Upper lobe of left lung (tissue), 6 donors: Measurements from ENCODE around the gene CELA1. TPM values are rescaled to one million over a fixed set of nuclear protein-coding genes. Genes with fewer than 3 reads are reported as not detected.

Experiments
- ATAC-seq, 2 donors: fragments of 200-7000 bp; cut with Tn5 transposase; one replicate each; pipeline ENCODE4 v1.9.1; 2022; ENCODE audit warnings: mild to moderate bottlenecking in 2 of 2, moderate library complexity in 2 of 2; ENCODE audit not compliant: low FRiP score in 2 of 2
- DNase-seq, 2 donors: peaks; one replicate each; pipeline ENCODE4 v3.0.0-alpha.2; 2019 to 2020
- H3K27ac ChIP-seq, 4 donors: fragments of 200-600 bp; sonication (generic); one replicate each; pipeline ENCODE4 v1.5.1; 2016 to 2019
- H3K27me3 ChIP-seq, 4 donors: fragments of 200-600 bp; sonication (generic); one replicate each; pipeline ENCODE4 v1.5.1; 2017 to 2019
- H3K36me3 ChIP-seq, 4 donors: fragments of 200-600 bp; sonication (generic); one replicate each; pipeline ENCODE4 v1.5.1; 2016 to 2019
- H3K4me1 ChIP-seq, 4 donors: fragments of 200-600 bp; sonication (generic); one replicate each; pipeline ENCODE4 v1.5.1; 2018 to 2019
- H3K4me3 ChIP-seq, 4 donors: fragments of 200-600 bp; sonication (generic); one replicate each; pipeline ENCODE4 v1.5.1; 2017 to 2019; ENCODE audit warnings: mild to moderate bottlenecking in 2 of 4, moderate library complexity in 1 of 4
- H3K9me3 ChIP-seq, 4 donors: fragments of 200-600 bp; sonication (generic); one replicate each; pipeline ENCODE4 v1.5.1; 2018 to 2019
- EP300 ChIP-seq, 4 donors: sonication (generic); formaldehyde crosslinking; IDR thresholded peaks; one replicate each; pipeline ENCODE4 v1.5.1; 2017; ENCODE audit warnings: antibody characterized with exemption in 4 of 4, control low read depth in 2 of 4
- POLR2A ChIP-seq, 4 donors: fragments of 450-650 bp; IDR thresholded peaks; one replicate each; pipeline ENCODE4 v1.5.1; 2016 to 2017; ENCODE audit warnings: antibody characterized with exemption in 4 of 4, mild to moderate bottlenecking in 2 of 4
- POLR2AphosphoS5 ChIP-seq, 2 donors: sonication (generic); formaldehyde crosslinking; IDR thresholded peaks; one replicate each; pipeline ENCODE4 v1.5.1; 2017; ENCODE audit warnings: antibody characterized with exemption in 2 of 2
- WGBS, 2 donors: methylation state at CpG; one replicate each; pipeline ENCODE4 v1.1.5; 2017 to 2018; 5-methylcytosine and 5-hydroxymethylcytosine counted together
- total RNA-seq, 6 donors: library from RNA; depleted of rRNA in 4 of 6; stranded (reverse); fragments of >200 nt in 4 of 6; gene quantifications; one replicate each; pipeline versions ENCODE4 v1.1.0 to v1.2.1, GENCODE V29; 2016 to 2021
- TF ChIP-seq, protein P1 (sequence below), 6 experiments: fragments of 450-650 bp in 4 of 6; fragments of 200-600 bp in 2 of 6; sonication (generic) in 2 of 6; IDR thresholded peaks; one replicate each; pipeline ENCODE4 v1.5.1; 2016 to 2019; ENCODE audit warnings: antibody characterized with exemption in 6 of 6
- donor health status: DM: no; HTN: no; CAD: no; lungs with moderate emphysema.
- donor health status: DM: no; HTN: yes; CAD: no; lungs with severe emphysema.

The CELA1 gene
- total RNA-seq, 6 donors from 2014 or later: not detected

DNA sequence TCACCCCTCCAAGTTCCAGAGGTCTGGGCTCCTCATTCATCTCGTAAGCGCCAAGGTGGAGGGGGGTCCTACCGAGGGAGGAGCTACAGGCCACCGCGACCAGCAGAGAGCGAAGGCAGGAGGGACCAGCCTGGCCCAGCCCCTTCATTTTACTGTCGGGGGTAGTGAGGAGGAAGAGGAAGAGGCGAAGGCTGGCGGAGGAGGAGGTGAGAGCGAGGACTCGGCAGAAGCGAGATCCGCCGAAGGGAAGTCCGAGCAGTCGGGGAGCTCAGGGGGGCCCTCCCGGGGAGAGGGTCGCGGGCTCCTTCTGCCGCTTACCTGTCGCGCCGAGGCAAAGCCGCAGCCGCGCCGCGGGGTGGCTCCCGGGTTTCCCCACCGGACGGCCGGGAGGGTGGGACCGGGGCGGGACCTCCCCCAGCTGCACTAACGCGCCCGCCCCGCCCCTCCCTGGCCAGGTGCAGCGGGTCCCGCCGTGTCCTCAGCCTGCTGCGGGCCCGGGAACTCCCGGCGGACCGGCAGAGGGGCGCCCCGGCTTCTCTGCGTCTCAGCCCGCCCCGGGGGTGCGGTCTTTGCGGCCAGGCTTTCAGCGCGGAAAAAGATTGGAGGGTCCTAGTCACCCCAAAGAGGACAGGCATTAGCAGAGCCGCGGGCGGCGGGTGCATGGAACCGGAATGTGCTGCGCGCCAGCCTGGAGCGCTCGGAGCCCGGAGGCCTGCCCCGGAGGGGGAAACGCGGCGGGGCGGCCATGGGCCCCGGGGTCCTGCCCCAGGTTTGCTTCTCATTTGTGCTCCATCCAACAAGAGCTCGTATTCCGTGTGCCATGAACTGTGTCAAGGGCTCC is 45.0 kb upstream of the CELA1 start, which contains the start of gene GALNT6:
Gene GALNT6 (minus strand): TSS at position 124 of the 841 bp plus-strand sequence. CDS start 11,625 bp downstream, outside the sequence.
- TF ChIP-seq POLR2A (IDR thresholded peaks at IDR 0.05): peak in 1 of 4 donors; percentile 10
- no peak for TF ChIP-seq POLR2AphosphoS5 (IDR thresholded peaks at IDR 0.05)
- TF ChIP-seq EP300 (IDR thresholded peaks at IDR 0.05): no peak
- TF ChIP-seq, protein P1, sequence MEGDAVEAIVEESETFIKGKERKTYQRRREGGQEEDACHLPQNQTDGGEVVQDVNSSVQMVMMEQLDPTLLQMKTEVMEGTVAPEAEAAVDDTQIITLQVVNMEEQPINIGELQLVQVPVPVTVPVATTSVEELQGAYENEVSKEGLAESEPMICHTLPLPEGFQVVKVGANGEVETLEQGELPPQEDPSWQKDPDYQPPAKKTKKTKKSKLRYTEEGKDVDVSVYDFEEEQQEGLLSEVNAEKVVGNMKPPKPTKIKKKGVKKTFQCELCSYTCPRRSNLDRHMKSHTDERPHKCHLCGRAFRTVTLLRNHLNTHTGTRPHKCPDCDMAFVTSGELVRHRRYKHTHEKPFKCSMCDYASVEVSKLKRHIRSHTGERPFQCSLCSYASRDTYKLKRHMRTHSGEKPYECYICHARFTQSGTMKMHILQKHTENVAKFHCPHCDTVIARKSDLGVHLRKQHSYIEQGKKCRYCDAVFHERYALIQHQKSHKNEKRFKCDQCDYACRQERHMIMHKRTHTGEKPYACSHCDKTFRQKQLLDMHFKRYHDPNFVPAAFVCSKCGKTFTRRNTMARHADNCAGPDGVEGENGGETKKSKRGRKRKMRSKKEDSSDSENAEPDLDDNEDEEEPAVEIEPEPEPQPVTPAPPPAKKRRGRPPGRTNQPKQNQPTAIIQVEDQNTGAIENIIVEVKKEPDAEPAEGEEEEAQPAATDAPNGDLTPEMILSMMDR (IDR thresholded peaks at IDR 0.05): no peak
- H3K27me3 ChIP-seq: peaks cover 0 to 9% (median 3%) of the 10 kb centered on the region in 4 donors
- DNase-seq (peak; percentile 69 to 92), ATAC-seq (peak; percentile 25 to 64)
- peak within 1 kb of the TSS; percentile 36 to 59 (median 56) for H3K4me3 ChIP-seq
- peaks cover 12 to 27% (median 16%) of the 10 kb centered on the region in 4 donors for H3K4me1 ChIP-seq
- H3K9me3 ChIP-seq: no peaks in the 10 kb centered on the region
- no peaks in the 10 kb centered on the region for H3K36me3 ChIP-seq
- WGBS, 2 donors: 0 to 1% methylated on average over 19 to 52 of the region's 73 CpGs
- peak within 1 kb of the TSS; percentile 5 to 82 (median 68) for H3K27ac ChIP-seq

DNA sequence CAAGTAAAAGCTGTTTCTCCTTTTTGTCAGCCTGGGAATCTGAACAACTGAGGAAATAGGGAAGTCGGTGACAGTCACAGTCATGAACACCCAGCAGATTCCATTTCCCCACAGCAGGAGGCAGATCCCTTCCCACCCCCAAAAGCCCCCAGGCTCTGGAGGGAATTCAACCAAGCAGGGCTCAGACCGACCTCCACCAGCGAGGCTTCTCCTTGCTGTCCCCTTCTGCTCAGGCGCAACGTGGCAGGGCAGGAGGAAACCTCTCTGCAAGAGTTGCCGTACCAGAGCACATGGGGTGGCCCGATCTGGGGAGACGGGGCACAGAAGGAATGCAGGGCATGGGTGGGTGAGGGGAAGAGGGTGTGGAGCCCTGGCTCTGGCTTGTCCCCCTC is 44.4 kb upstream of the CELA1 start:
- H3K27ac ChIP-seq: peak overlapping the region; percentile 5 to 82 (median 68)

DNA sequence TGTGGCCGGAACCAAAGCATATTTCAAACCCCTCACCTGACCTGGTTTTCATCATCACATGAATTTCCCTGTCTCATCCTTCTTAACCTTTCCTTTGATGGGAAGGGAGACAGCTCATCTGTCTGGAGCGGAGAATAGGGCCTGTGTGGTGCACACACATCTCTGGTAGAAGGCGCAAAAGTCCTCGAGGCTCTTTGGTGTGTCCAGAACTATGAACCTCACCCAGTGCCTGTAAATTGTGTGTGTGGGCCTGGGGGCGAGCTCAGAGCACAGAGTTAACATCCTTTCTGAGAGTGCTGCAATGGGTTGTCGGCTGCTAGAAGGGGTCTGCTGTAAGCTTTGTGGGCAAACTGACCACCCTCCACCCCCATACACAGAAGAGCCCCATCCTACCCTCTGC is 44.0 kb upstream of the CELA1 start:
- WGBS, 2 donors: 78 to 88% methylated on average over 6 of the region's 6 CpGs
- Histone ChIP-seq H3K9me3 (no peaks in the 10 kb centered on the region), H3K27ac (peak overlapping the region in 1 of 4 donors; percentile 80), H3K4me1 (peaks cover 12 to 24% (median 16%) of the 10 kb centered on the region in 4 donors), H3K27me3 (peaks cover 0 to 9% (median 3%) of the 10 kb centered on the region in 4 donors), H3K36me3 (no peaks in the 10 kb centered on the region), H3K4me3 (peak overlapping the region in 1 of 4 donors; percentile 59)
- ATAC-seq: no peak
- TF ChIP-seq, protein P1 (IDR thresholded peaks at IDR 0.05): no peak
- TF ChIP-seq POLR2A (IDR thresholded peaks at IDR 0.05) (no peak), POLR2AphosphoS5 (IDR thresholded peaks at IDR 0.05) (no peak), EP300 (IDR thresholded peaks at IDR 0.05) (no peak)
- DNase-seq: no peak

More for the DNA sequence above, 44.4 kb upstream of the CELA1 start:
- Histone ChIP-seq H3K27me3 (peaks cover 0 to 9% (median 3%) of the 10 kb centered on the region in 4 donors), H3K4me3 (peak overlapping the region; percentile 36 to 59 (median 56)), H3K4me1 (peaks cover 12 to 27% (median 16%) of the 10 kb centered on the region in 4 donors), H3K36me3 (no peaks in the 10 kb centered on the region), H3K9me3 (no peaks in the 10 kb centered on the region)
- ATAC-seq (peak; percentile 16 to 52), DNase-seq (peak in 1 of 2 donors; percentile 23)
- 17 to 43% methylated on average over 4 to 8 of the region's 8 CpGs for WGBS, 2 donors
- TF ChIP-seq EP300 (IDR thresholded peaks at IDR 0.05): no peak
- TF ChIP-seq, protein P1 (IDR thresholded peaks at IDR 0.05): peak in 1 of 6 experiments; percentile 5

DNA sequence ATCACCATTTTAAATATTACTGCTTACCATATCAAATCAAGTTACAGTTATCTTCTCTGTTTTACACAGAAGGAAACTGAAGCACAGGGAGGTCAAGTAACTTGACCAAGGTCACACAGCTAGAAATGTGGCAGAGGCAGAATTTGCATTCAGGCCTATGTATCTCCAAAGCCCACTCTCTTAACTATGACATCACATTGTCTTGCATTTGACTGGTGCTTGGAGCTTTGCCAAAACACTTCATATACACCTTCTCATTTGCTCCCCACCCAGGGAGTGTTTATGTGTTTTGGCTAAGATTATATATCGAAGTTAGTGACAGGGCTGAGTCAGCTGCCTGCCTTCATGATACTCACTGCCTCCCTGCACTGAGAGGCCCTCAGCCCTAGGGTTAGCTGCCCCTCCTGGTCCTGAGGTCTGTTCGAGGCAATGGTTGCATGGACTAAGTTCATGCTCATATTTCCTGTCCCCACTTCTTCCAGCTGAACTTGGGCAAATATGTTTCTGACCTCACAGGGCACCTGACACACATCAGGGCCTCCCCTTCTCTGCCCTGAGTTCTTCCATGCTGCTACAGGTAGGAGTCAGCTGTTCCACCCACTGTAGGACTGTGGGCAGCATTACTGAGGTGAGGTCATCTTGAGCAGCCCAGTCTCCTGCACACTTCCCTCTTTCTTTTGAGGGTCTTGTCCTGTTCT is 43.0 kb upstream of the CELA1 start:
- Histone ChIP-seq H3K36me3 (no peaks in the 10 kb centered on the region), H3K27ac (no peak overlapping the region), H3K4me3 (no peak overlapping the region), H3K27me3 (peaks cover 0 to 9% (median 3%) of the 10 kb centered on the region in 4 donors), H3K4me1 (peaks cover 12 to 20% (median 16%) of the 10 kb centered on the region in 4 donors), H3K9me3 (no peaks in the 10 kb centered on the region)
- TF ChIP-seq POLR2AphosphoS5 (IDR thresholded peaks at IDR 0.05) (no peak), POLR2A (IDR thresholded peaks at IDR 0.05) (no peak), EP300 (IDR thresholded peaks at IDR 0.05) (no peak)
- TF ChIP-seq, protein P1 (IDR thresholded peaks at IDR 0.05): no peak
- 60 to 76% methylated on average over 2 of the region's 2 CpGs for WGBS, 2 donors
- ATAC-seq: peak; percentile 4 to 25
- peak in 1 of 2 donors; percentile 24 for DNase-seq
